ENCODE measurements around the gene PRR14L. TPM values are rescaled to one million over a fixed set of nuclear protein-coding genes. Genes with fewer than 3 reads are reported as not detected.
"Not testable (repeated sequence)": the region's sequence is repeated elsewhere in the genome, so short reads cannot be mapped to it uniquely, and the experiment has no call there.

PRR14L gene
- total RNA-seq, 3 donors from 2014 or later: 39.5 to 46.5 (median 42.1) TPM

DNA sequence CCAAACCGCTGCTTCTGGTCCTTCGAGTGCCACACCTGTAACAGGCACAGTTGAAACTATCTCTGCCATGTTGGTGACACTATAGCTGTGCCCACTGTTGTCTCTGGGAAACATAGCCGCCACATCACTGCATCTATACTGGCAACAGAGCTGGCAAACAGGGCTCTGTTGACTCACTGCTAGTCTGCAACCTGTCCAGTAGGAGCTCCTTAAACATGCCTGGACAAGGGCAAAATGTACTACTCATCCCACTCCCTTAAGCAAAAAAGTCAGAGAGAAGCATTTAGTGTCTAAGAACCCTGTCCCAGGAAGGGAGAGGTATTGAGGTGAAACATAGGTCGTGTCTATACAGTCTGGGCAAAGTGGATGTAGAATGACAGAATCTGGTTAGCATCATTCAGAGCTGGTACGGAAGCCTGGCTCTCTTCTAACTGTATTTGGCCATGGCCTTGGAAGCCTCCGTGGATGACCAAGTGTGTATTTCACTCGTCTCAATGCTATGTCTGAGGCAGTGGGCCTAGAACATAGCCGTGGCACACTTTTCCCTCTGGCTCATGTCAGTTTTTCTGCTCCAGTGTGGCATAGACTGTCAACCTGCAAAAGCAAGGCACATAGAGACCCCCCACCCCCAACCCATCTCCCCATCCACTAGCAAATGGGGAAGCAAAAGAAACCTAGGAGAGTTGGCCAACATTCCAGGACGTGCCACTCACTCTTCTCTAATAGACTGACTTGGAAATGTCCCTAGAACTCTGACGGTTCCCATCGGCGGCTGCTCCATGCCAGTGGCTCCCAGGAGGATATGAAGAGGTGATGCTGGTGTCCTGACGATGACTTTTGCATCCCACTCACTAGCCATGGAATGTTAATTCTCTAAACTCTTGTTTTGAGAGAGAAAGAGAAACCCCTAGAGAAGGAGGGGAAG, 66.5 kb downstream of the PRR14L start:
- Mint-ChIP-seq H3K4me1 (ENCODE audit: low read depth) (no peaks in the 10 kb centered on the region), H3K36me3 (ENCODE audit: insufficient read depth) (peaks cover 15% of the 10 kb centered on the region), H3K27me3 (ENCODE audit: low read depth) (no peaks in the 10 kb centered on the region), H3K4me3 (no peak overlapping the region), H3K9me3 (no peaks in the 10 kb centered on the region)
- DNase-seq (no peak), ATAC-seq (no peak)

DNA sequence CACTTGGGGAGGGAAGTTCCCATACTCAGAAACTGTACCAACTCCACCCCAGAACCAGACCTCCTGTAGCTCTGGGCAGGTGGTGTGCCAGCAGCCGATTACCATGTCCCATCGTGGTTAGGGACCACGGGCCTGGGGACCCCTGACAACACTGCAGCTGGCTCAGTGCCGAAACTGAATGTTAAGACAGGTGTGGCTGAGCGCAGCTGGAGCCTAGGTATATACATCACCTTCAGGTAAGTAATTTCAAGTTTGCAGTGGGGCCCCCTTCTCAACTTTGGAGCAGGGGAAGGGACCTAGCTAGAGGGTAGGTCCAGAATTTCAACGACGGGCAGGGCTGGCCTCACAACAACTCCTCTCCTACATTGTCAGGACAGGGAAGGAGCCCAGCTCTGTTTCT, 67.2 kb downstream of the PRR14L start:
- no peaks in the 10 kb centered on the region for H3K27me3 Mint-ChIP-seq (ENCODE audit: low read depth)
- H3K36me3 Mint-ChIP-seq (ENCODE audit: insufficient read depth): peaks cover 15% of the 10 kb centered on the region
- no peaks in the 10 kb centered on the region for H3K9me3 Mint-ChIP-seq
- ATAC-seq (no peak), DNase-seq (no peak)
- no peaks in the 10 kb centered on the region for H3K4me1 Mint-ChIP-seq (ENCODE audit: low read depth)
- H3K4me3 Mint-ChIP-seq: no peak overlapping the region

DNA sequence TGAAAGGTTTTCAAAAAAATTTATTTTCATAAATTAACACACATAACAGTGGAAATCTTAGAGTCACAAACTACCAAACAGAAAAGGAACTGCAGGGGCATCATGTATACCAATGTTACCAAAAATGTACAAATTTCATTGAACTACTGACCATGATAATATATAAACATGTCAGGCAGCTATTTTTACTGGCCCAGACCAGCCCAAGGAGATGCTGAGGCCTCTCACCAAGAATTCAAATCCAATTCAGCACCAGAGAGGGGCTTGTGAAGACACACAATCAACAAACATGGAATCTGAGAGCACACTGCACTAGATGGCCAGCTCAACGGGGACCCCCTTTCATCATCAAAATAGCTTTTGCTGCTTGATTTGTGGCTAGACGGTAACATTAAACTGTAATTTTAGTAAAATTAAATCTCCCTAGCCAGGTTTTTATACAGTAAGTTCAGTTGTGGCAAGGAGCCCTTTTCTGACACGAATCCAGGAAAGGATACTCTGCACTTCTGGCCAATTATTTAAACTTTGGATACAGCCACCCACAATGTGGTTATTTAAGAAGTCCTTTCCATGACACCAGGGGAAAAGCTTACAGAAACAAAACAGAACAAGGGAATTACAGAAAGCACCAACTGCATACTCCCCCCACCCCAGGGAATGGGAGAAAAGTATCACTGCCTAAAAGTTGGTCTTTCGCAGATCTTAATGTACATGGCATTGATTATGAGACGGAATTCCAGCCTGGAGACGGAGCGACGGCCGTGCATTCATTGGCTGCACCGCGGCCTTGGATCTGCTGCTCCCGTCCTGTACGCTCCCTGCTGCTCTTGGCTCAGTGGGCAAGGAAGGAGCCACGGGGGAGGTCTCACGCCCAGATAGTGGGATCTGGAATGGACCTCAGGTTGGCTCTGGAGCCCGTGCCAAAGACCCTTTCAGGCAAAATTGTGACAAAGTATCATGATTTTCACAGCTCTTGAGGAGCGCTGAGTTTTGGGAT, 68.3 kb downstream of the PRR14L start:
- peaks cover 5% of the 10 kb centered on the region for H3K4me1 Mint-ChIP-seq (ENCODE audit: low read depth)
- H3K27me3 Mint-ChIP-seq (ENCODE audit: low read depth): no peaks in the 10 kb centered on the region

DNA sequence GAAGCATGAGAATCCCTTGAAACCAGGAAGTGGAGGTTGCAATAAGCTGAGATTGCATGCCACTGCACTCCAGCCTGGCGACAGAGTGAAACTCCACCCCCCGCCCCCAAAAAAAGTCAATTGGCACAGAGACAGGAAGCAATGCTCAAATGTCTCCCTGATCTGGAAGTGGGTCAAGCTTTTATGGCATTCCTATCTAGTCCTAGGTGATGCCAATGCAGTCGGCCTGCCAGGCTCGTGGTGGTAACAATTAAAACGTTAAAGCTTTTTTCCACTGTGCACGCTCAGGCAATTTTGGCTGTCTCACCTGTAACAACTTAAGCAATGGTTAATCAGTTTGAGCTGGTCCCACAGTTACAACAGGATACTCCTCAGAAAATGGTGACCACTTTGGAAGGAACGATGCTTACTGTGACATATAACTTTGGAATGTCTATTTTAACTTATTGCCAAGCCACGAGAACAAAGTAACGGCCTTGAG, 69.0 kb downstream of the PRR14L start:
- ATAC-seq: no peak
- H3K9me3 Mint-ChIP-seq: no peaks in the 10 kb centered on the region
- H3K4me1 Mint-ChIP-seq (ENCODE audit: low read depth): peaks cover 10% of the 10 kb centered on the region
- no peak for DNase-seq
- peaks cover 15% of the 10 kb centered on the region for H3K36me3 Mint-ChIP-seq (ENCODE audit: insufficient read depth)
- no peaks in the 10 kb centered on the region for H3K27me3 Mint-ChIP-seq (ENCODE audit: low read depth)
- H3K4me3 Mint-ChIP-seq: no peak overlapping the region

More for the DNA sequence above, 68.3 kb downstream of the PRR14L start:
- H3K36me3 Mint-ChIP-seq (ENCODE audit: insufficient read depth): peaks cover 15% of the 10 kb centered on the region
- DNase-seq: no peak
- no peak overlapping the region for H3K4me3 Mint-ChIP-seq
- no peak for ATAC-seq
- H3K9me3 Mint-ChIP-seq: no peaks in the 10 kb centered on the region

DNA sequence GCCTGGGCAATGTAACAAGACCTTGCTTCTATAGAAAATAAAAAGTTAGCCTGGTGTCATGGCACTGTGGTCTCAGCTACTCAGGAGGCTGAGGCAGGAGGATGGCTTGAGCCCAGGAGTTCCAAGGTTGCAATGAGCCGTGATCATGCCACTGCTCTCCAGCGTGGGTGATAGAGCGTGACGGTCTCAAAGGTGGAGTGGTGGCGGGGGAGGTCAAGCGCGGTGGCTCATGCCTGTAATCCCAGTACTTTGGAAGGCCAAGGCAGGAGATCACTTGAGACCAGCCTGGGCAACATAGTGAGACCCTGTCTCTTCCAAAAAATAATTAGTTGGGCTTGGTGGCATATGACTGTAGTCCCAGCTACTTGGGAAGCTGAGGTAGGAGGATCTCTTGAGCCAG, 71.2 kb downstream of the PRR14L start:
- H3K4me3 Mint-ChIP-seq: no peak overlapping the region
- H3K4me1 Mint-ChIP-seq (ENCODE audit: low read depth): peaks cover 10% of the 10 kb centered on the region
- no peaks in the 10 kb centered on the region for H3K9me3 Mint-ChIP-seq
- H3K27me3 Mint-ChIP-seq (ENCODE audit: low read depth): no peaks in the 10 kb centered on the region
- no peaks in the 10 kb centered on the region for H3K36me3 Mint-ChIP-seq (ENCODE audit: insufficient read depth)
- DNase-seq (no peak), ATAC-seq (no peak)

DNA sequence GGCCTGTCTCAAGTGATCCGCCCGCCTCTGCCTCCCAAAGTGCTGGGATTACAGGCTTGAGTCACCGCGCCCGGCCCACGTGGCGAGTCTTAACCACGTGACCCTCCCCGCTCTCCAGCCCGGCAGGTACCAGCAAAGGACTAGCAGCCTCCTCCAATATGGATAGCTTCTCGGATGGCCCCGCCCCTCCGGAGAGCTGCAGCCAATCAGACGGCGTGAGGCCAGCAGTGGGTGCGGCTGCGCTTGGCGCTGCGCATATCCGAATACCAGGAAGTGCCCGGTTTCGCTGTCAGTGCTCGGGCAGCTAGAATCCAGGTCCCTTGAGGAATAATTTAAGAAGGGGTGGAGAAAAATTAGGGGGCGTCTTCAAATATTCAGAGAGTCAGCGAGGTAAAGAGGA, 73.2 kb downstream of the PRR14L start:
- peak; percentile 91 for DNase-seq
- Mint-ChIP-seq H3K27me3 (ENCODE audit: low read depth) (no peaks in the 10 kb centered on the region), H3K9me3 (no peaks in the 10 kb centered on the region), H3K4me3 (peak overlapping the region; percentile 93), H3K36me3 (ENCODE audit: insufficient read depth) (no peaks in the 10 kb centered on the region), H3K4me1 (ENCODE audit: low read depth) (peaks cover 10% of the 10 kb centered on the region)
- ATAC-seq: peak; percentile 100

DNA sequence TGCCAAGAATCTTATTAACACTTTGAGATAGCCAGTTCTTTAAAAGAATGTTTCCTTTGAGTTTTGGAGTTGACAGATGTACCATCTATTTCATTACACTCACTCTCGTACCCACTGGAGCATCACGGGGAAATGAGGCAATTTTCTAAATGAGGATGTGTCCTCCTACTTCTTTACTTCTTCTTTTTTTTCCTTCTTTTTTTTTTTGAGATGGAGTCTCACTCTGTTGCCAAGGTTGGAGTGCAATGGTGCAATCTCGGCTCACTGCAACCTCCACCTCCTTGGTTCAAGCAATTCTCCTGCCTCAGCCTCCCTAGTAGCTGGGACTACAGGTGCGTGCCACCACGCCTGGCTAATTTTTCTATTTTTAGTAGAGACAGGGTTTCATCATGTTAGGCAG, 75.7 kb downstream of the PRR14L start:
- H3K4me1 Mint-ChIP-seq (ENCODE audit: low read depth): peaks cover 10% of the 10 kb centered on the region

DNA sequence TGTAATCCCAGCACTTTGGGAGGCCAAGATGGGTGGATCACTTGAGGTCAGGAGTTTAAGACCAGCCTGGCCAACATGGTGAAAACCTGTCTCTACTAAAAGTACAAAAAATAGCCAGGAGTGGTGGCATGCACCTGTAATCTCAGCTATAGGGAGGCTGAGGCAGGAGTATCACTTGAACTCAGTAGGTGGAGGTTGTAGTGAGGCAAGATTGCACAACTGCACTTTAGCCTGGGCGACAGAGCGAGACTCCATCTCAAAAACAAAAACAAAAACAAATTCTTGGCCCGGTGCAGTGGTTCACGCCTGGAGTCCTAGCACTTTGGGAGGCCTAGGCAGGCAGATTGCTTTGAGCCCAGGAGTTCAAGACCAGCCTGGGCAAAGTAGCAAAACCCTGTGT, 81.1 kb downstream of the PRR14L start:
- H3K36me3 Mint-ChIP-seq (ENCODE audit: insufficient read depth); DNase-seq; H3K9me3 Mint-ChIP-seq; ATAC-seq; H3K27me3 Mint-ChIP-seq (ENCODE audit: low read depth); H3K4me1 Mint-ChIP-seq (ENCODE audit: low read depth); H3K4me3 Mint-ChIP-seq: not testable (repeated sequence)

More for the DNA sequence above, 75.7 kb downstream of the PRR14L start:
- not testable (repeated sequence) for H3K27me3 Mint-ChIP-seq (ENCODE audit: low read depth); ATAC-seq; DNase-seq; H3K4me3 Mint-ChIP-seq; H3K9me3 Mint-ChIP-seq; H3K36me3 Mint-ChIP-seq (ENCODE audit: insufficient read depth)

DNA sequence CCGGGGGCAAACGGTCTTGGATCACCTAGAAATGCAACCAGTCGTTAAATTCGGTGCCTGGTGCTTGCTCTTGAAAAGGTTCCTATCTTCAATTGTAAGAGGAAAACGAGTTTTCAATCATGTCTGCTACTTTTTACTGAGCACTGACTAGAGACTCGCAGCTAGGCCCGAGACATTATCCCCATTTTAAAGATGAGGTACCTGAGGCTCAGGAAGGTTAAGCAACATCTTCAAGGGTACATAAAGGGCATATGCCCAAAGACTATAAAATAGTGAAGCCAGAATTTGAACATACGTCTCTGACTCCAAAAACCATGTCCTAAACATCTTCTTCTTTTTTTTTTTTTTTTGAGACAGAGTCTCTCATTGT, 87.3 kb downstream of the PRR14L start:
- DNase-seq (no peak), ATAC-seq (no peak)
- no peaks in the 10 kb centered on the region for H3K9me3 Mint-ChIP-seq
- peak overlapping the region; percentile 98 for H3K4me3 Mint-ChIP-seq
- H3K4me1 Mint-ChIP-seq (ENCODE audit: low read depth): peaks cover 37% of the 10 kb centered on the region
- H3K36me3 Mint-ChIP-seq (ENCODE audit: insufficient read depth): peaks cover 8% of the 10 kb centered on the region
- H3K27me3 Mint-ChIP-seq (ENCODE audit: low read depth): no peaks in the 10 kb centered on the region

DNA sequence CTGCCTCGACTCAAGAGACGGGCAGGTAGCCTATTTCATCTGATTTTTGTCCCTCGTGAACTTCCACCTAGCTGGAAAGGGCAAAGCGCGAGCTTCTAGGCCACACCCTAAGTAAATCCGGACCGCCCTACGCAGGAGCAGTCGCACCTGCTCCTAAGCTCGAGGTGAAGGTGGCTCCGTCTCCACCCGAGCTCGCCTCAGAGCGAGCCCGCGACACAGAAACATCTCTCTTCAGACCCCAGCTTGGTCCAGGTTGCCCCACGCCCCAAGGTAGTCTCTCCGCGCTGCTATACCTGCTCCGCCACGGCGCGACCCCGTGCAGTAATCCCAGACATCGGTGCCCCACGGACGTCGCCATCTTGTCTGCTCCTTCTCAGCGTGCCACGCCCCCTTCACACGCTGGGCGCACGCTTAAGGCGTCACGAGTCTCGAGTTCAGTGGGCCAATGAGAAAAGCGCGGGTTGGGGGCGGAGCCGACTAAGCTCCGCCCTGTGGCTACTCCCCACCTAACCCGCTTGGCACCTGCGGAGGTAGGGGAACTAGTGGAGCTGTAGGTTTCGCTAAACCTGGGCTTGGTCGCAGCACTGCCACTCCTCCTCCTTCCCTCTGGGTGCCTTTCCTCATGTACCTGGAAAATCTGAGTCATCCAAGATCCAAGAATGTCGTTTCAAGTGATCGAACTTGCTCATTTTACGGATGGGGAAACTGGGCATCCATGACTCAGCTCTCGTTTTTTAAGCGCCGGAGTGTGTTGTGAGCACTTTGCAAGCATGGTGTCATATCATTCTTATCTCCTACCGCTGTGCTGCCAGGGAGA, 87.9 kb downstream of the PRR14L start, which contains the start of gene PISD:
TSS of gene PISD (minus strand) at position 365 of the 817 bp plus-strand sequence. CDS start at position 358, 7 bp downstream.
- DNase-seq (peak; percentile 96), ATAC-seq (peak; percentile 87 to 88)
- H3K27me3 Mint-ChIP-seq (ENCODE audit: low read depth): no peaks in the 10 kb centered on the region
- no peaks in the 10 kb centered on the region for H3K9me3 Mint-ChIP-seq
- peaks cover 8% of the 10 kb centered on the region for H3K36me3 Mint-ChIP-seq (ENCODE audit: insufficient read depth)
- peak within 1 kb of the TSS; percentile 98 for H3K4me3 Mint-ChIP-seq
- H3K4me1 Mint-ChIP-seq (ENCODE audit: low read depth): peaks cover 37% of the 10 kb centered on the region

DNA sequence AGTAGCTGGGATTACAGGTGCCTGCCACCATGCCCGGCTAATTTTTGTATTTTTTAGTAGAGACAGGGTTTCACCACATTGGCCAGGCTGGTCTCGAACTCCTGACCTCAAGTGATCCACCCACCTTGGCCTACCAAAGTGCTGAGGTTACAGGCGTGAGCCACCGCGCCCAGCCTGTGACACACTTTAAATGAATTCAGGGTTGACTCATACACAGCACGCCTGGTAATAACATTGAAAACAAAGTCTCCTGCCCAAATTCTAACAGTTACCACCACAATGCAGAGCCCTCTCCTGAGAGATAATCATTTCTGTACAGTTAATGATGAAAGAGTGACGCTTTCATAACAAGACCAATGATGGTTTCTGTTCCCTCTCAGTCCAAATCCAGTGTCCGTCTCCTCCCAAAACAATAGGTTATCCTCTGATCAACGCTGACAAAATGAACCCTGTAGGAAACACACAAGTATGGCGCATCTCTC, 89.0 kb downstream of the PRR14L start:
- peak; percentile 56 to 61 for ATAC-seq
- DNase-seq: peak; percentile 31
- Mint-ChIP-seq H3K4me1 (ENCODE audit: low read depth) (peaks cover 40% of the 10 kb centered on the region), H3K4me3 (peak overlapping the region; percentile 98)
- H3K9me3 Mint-ChIP-seq; H3K36me3 Mint-ChIP-seq (ENCODE audit: insufficient read depth); H3K27me3 Mint-ChIP-seq (ENCODE audit: low read depth): not testable (repeated sequence)

DNA sequence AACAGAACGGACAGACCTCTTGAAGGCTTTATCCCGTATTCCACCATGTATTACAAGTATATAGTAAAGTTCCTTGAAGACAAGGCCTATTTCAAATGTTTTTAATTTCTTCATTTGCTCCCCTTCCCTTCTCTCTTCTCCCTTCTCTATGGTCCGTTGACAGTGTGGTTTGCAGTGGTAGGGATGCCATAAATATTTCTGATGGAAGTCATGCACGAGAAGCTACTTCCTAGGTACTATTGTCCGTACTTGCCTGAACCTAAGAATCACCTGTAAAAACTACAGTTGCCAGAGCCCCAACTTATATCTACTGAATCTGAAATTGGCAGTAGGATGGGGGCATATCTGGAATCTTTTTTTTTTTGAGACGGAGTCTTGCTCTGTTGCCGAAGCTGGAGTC, 90.7 kb downstream of the PRR14L start:
- no peak overlapping the region for H3K4me3 Mint-ChIP-seq
- H3K36me3 Mint-ChIP-seq (ENCODE audit: insufficient read depth): peaks cover 8% of the 10 kb centered on the region
- H3K9me3 Mint-ChIP-seq: no peaks in the 10 kb centered on the region
- DNase-seq (no peak), ATAC-seq (no peak)
- H3K4me1 Mint-ChIP-seq (ENCODE audit: low read depth): peaks cover 41% of the 10 kb centered on the region
- no peaks in the 10 kb centered on the region for H3K27me3 Mint-ChIP-seq (ENCODE audit: low read depth)

DNA sequence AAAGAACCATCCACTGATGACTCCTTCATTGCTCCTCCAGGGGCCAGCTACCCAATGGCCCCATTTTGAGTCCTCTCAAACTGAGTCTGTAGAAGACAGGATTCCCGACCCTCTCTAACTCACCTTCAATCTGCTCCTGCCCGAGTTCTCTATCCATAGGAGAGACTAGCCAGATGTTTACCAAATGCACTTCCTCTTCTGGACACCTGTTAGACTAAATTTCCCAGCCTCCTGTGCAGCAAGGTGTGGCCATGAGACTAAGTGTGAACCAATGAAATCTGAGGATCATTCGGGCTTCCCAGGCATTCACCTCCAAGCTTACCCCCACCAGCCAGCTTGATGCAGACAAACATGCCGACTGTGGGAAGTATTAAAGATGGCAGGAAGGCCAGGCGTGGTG, 95.5 kb downstream of the PRR14L start:
- Mint-ChIP-seq H3K36me3 (ENCODE audit: insufficient read depth) (peaks cover 14% of the 10 kb centered on the region), H3K27me3 (ENCODE audit: low read depth) (no peaks in the 10 kb centered on the region), H3K4me1 (ENCODE audit: low read depth) (peaks cover 37% of the 10 kb centered on the region), H3K9me3 (no peaks in the 10 kb centered on the region), H3K4me3 (no peak overlapping the region)
- ATAC-seq (no peak), DNase-seq (no peak)
